Measurements from ENCODE around the gene FKBP2.
A peak's percentile ranks its signal among the peaks of the same experiment; 100 is the strongest.

Gene FKBP2

DNA sequence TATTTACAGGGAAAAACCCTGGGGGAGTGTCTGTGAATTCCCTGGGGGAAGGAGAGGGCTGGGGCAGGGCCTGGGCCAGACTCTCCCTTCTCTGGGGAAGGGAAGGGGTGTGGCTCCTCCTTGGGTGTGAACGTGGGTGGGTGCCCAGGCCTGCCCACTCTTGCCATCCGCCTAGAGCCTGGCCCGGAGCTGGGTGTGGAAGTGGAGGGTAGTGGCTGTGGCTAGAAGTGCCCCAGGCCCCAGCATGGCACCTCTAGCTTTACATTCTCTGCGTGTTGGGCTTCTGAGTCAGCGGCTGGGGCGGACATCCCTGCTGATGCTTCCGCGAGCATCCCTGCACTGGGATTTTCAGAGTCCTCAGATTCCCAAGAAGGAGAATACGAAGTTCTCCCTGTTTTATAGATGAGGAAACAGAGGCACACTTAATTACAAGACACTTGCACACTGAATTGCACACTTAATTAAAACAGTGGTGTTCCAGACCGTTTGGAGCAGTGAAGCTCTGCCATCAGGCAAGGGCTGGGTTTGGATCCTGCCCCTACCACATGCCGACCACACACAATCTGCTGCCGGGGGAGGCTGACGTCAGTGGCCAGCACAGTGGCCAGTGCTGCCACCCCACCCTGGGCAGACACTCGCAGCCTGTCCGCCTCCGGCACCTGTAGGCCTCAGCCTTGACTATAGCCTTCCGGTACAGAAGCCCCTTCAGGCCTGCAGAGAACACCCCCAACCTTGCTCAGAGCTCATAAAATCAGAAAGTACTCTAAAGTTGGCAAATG lies 35.9 kb downstream of the FKBP2 start:
- no peak overlapping the region for H3K4me3 ChIP-seq (replicated peaks; ENCODE audit: low read depth, low read length)
- TF ChIP-seq CTCF (IDR thresholded peaks at IDR 0.05; ENCODE audit: low read depth, low read length, missing control alignments) = no peak
- DNase-seq (ENCODE audit: extremely low read depth, low read depth) = no peak

DNA sequence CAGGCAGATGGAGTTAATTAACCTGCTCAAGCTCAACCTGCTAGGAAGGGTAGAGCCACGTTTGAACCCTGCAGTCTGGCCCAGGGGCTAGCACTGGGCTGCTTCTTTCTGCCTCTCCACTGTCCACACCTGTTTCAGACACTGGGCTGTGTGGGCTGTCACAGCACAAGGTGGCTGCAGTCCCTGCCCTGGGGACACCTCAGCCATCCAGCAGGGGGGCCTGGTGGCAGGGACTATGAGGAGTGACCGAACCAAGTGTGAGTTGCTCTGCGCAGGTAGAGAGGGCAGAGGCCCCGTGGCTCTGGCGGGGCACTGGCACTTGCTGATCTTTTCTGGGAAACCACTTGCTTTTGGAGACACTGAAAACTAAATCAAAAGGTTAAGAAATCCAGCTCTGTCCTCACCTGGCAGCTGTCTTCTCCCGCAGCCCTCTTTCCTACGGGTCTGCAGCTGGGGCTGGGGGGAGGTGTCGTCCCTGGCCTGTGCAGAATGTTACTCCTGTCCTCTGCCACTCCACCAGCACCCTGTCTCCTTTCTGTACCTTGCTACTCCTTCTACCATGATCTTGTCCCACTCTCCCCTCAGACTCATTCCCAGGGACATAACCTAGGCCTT lies 37.8 kb downstream of the FKBP2 start:
- no peak overlapping the region for H3K4me3 ChIP-seq (replicated peaks; ENCODE audit: low read depth, low read length)
- no peak for DNase-seq (ENCODE audit: extremely low read depth, low read depth)
- TF ChIP-seq CTCF (IDR thresholded peaks at IDR 0.05; ENCODE audit: low read depth, low read length, missing control alignments) = no peak

DNA sequence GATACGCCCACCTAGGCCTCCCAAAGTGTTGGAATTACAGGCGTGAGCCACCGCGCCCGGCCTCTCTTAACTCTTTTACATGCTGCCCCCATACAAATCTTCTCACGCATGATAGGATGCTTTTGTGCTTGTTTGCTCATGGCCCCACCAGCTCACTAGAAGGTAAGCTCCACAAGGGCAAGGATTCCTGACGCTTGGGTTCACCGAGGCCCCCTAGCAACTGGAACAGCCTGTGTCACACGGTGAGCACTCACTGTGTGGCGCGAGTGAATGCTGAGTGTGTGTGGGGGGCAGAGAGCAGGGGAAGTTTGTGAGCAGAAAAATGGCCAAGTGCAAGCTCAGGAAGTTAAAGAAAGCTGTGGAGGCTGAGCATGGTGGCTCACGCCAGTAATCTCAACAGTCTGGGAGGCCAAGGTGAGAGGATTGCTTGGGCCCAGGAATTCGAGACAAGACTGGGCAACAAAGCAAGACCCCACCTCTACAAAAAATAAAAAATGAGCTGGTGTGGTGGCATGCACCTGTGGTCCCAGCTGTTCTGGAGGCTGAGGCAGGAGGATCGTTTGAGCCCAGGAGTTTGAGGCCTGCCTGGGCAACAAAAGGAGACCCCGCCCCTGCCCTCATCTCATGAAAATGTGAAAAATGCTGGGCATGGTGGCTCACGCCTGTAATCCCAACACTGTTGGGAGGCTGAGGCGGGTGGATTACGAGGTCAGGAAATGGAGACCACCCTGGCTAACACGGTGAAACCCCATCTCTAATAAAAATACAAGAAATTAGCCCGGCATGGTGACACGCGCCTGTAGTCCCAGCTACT lies 41.3 kb downstream of the FKBP2 start:
- no peak for DNase-seq (ENCODE audit: extremely low read depth, low read depth)
- no peak overlapping the region for H3K4me3 ChIP-seq (replicated peaks; ENCODE audit: low read depth, low read length)
- TF ChIP-seq CTCF (IDR thresholded peaks at IDR 0.05; ENCODE audit: low read depth, low read length, missing control alignments) = no peak

GRCh38 chr11:64283092-64283491 lies 42.2 kb downstream of the FKBP2 start:
- DNase-seq (ENCODE audit: extremely low read depth, low read depth) = no peak
- no peak overlapping the region for H3K4me3 ChIP-seq (replicated peaks; ENCODE audit: low read depth, low read length)
- TF ChIP-seq CTCF (IDR thresholded peaks at IDR 0.05; ENCODE audit: low read depth, low read length, missing control alignments) = no peak

- no peak for DNase-seq (ENCODE audit: extremely low read depth, low read depth)
- no peak for TF ChIP-seq CTCF (IDR thresholded peaks at IDR 0.05; ENCODE audit: low read depth, low read length, missing control alignments)
These were observed 43.4 kb downstream of the FKBP2 start, which contains the start of gene BAD for GRCh38 chr11:64284048-64284961. Gene BAD, minus strand, starts transcription at chr11:64284665. Its CDS starts 297 bp downstream, at chr11:64284368.

More at GRCh38 chr11:64284048-64284961, 43.4 kb downstream of the FKBP2 start, which contains the start of gene BAD:
- H3K4me3 ChIP-seq (replicated peaks; ENCODE audit: low read depth, low read length) = peak within 1 kb of the TSS; percentile 70

All from HFF-Myc (cell line).